CD14-positive monocyte (primary cell): ENCODE results near the gene ACSS2. TPM values are rescaled to one million over a fixed set of nuclear protein-coding genes. Genes with fewer than 3 reads are reported as not detected.

Experiments
- DNase-seq, 3 donors: peaks; one replicate each; pipeline ENCODE4 v3.0.0-alpha.2; 2011 to 2022
- H2AFZ ChIP-seq: 2 replicates; pipeline ENCODE4 v1.6.0; 2012; ENCODE audit warnings: mild to moderate bottlenecking, low read depth, low read length, inconsistent platforms; ENCODE audit not compliant: insufficient read depth, poor library complexity, severe bottlenecking
- H3K27ac ChIP-seq, 2 donors: 1 replicate in 1 of 2; 2 replicates in 1 of 2; pipeline ENCODE4 v1.5.1; 2012 to 2013; ENCODE audit warnings: low read length in 2 of 2, control low read depth in 1 of 2, inconsistent platforms in 1 of 2, low read depth in 1 of 2, mild to moderate bottlenecking in 1 of 2
- H3K27me3 ChIP-seq, 2 donors: one replicate each; pipeline versions ENCODE4 v1.6.0 to v1.6.1; 2011 to 2013; ENCODE audit warnings: low read length in 2 of 2; ENCODE audit not compliant: control insufficient read depth in 2 of 2, insufficient read depth in 2 of 2
- H3K36me3 ChIP-seq, 2 donors: replicated peaks in 1 of 2; 1 replicate in 1 of 2; 2 replicates in 1 of 2; pipeline versions ENCODE4 v1.5.1 to v1.6.1; 2012 to 2013; ENCODE audit warnings: low read length in 2 of 2, control low read depth in 1 of 2, inconsistent platforms in 1 of 2, mild to moderate bottlenecking in 1 of 2; ENCODE audit not compliant: insufficient read depth in 2 of 2, control insufficient read depth in 1 of 2
- H3K4me1 ChIP-seq, 2 donors: 1 replicate in 1 of 2; 2 replicates in 1 of 2; pipeline versions ENCODE4 v1.5.1 to v1.6.1; 2012 to 2013; ENCODE audit warnings: low read length in 2 of 2, control low read depth in 1 of 2, inconsistent platforms in 1 of 2, mild to moderate bottlenecking in 1 of 2, moderate library complexity in 1 of 2; ENCODE audit not compliant: insufficient read depth in 2 of 2, control insufficient read depth in 1 of 2
- H3K4me2 ChIP-seq: replicated peaks from 2 replicates; pipeline ENCODE3; 2012; ENCODE audit warnings: low read length, moderate library complexity, mild to moderate bottlenecking; ENCODE audit not compliant: poor library complexity, severe bottlenecking; ENCODE audit errors: extremely low read depth
- H3K4me3 ChIP-seq, 3 experiments: fragments of 200-600 bp in 1 of 3; sonication (generic) in 1 of 3; replicated peaks in 1 of 3; 1 replicate in 2 of 3; 2 replicates in 1 of 3; pipeline ENCODE4 v1.5.1; 2011 to 2013; ENCODE audit warnings: low read length in 3 of 3, mild to moderate bottlenecking in 3 of 3, control low read depth in 2 of 3, low read depth in 2 of 3, inconsistent platforms in 1 of 3, moderate library complexity in 1 of 3
- H3K79me2 ChIP-seq: 2 replicates; pipeline ENCODE4 v1.6.0; 2012; ENCODE audit warnings: mild to moderate bottlenecking, control low read depth, inconsistent platforms, low read length, moderate library complexity; ENCODE audit not compliant: insufficient read depth
- H3K9ac ChIP-seq: 2 replicates; pipeline ENCODE4 v1.6.0; 2017; ENCODE audit warnings: low read length, mild to moderate bottlenecking; ENCODE audit not compliant: insufficient read depth, poor library complexity, severe bottlenecking
- H3K9me3 ChIP-seq, 2 donors: replicated peaks in 1 of 2; 1 replicate in 1 of 2; 2 replicates in 1 of 2; pipeline versions ENCODE4 v1.5.1 to v1.6.1; 2012 to 2013; ENCODE audit warnings: low read length in 2 of 2, control low read depth in 1 of 2; ENCODE audit not compliant: control insufficient read depth in 1 of 2, insufficient read depth in 1 of 2
- H4K20me1 ChIP-seq: 2 replicates; pipeline ENCODE4 v1.6.0; 2012; ENCODE audit warnings: mild to moderate bottlenecking, low read length, control low read depth, moderate library complexity; ENCODE audit not compliant: insufficient read depth
- H3K27ac Mint-ChIP-seq, 7 donors: one replicate each; pipeline ENCODE4 v1.8.0; 2020; ENCODE audit warnings: mild to moderate bottlenecking in 7 of 7, mixed read lengths in 7 of 7, moderate library complexity in 6 of 7, inconsistent platforms in 2 of 7
- H3K27me3 Mint-ChIP-seq, 3 donors: one replicate each; pipeline ENCODE4 v1.8.0; 2021 to 2022; ENCODE audit warnings: low read depth in 3 of 3, mild to moderate bottlenecking in 3 of 3, mixed read lengths in 3 of 3, moderate library complexity in 3 of 3, inconsistent platforms in 1 of 3
- H3K36me3 Mint-ChIP-seq, 2 donors: one replicate each; pipeline ENCODE4 v1.8.0; 2020; ENCODE audit warnings: mixed read lengths in 2 of 2, inconsistent platforms in 1 of 2, mild to moderate bottlenecking in 1 of 2
- H3K4me1 Mint-ChIP-seq: one replicate; pipeline ENCODE4 v1.8.0; 2020; ENCODE audit warnings: mild to moderate bottlenecking, mixed read lengths
- H3K4me3 Mint-ChIP-seq, 2 donors: one replicate each; pipeline ENCODE4 v1.8.0; 2020; ENCODE audit warnings: mild to moderate bottlenecking in 2 of 2, mixed read lengths in 2 of 2, moderate library complexity in 1 of 2
- H3K9me3 Mint-ChIP-seq, 7 donors: one replicate each; pipeline ENCODE4 v1.8.0; 2020 to 2022; ENCODE audit warnings: mixed read lengths in 7 of 7, mild to moderate bottlenecking in 6 of 7, moderate library complexity in 6 of 7, inconsistent platforms in 2 of 7
- CTCF ChIP-seq: fragments of 200-600 bp; IDR thresholded peaks from one replicate; pipeline ENCODE4 v1.8.0; 2022; ENCODE audit warnings: antibody characterized with exemption, mild to moderate bottlenecking
- WGBS: methylation state at CpG from one replicate; pipeline ENCODE4 v1.1.5; 2013; ENCODE audit warnings: missing lambda C conversion rate; ENCODE audit not compliant: insufficient coverage; 5-methylcytosine and 5-hydroxymethylcytosine counted together
- intact Hi-C, 2 donors: fragments of 100-400 bp; cut with micrococcal nuclease; formaldehyde crosslinking; loops; one replicate each; pipeline versions ENCODE4 v1.15.0 to v1.15.1; 2023
- polyA plus RNA-seq, 3 donors: library from polyadenylated mRNA; depleted of rRNA in 1 of 3; unstranded in 2 of 3; stranded (reverse) in 1 of 3; fragments of 300-500 nt in 2 of 3; fragments of >200 nt in 1 of 3; fragmentation: Illumina TruSeq in 2 of 3; gene quantifications; 1 replicate in 2 of 3; 2 replicates in 1 of 3; pipeline ENCODE4 v1.2.3, GENCODE V29; 2012 to 2021

The ACSS2 gene
- polyA plus RNA-seq, 3 donors = 37.7 to 67.2 (median 48.4) TPM

DNA sequence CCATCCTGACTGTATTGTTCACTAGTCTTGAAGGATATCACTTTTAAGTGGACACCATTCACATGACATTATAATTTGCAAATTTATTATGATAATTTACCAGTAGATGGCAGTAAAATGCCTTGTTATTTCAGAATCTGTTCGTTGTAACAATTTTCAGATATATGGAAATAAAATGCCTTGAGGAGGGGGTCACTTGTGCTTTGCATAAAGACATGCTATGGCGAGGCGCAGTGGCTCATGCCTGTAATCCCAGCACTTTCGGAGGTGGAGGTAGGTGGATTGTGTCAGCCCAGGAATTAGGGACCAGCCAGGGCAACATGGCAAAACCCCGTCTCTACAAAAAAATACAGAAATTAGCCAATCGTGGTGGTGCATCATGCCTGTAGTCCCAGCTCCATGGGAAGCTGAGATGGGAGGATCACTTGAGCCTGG, 41.9 kb upstream of the ACSS2 start:
- Histone ChIP-seq H3K79me2 (no peaks in the 10 kb centered on the region), H4K20me1 (no peaks in the 10 kb centered on the region), H3K4me3 (no peak overlapping the region), H3K27me3 (no peaks in the 10 kb centered on the region), H3K27ac (no peak overlapping the region), H3K4me1 (peaks cover 11% of the 10 kb centered on the region in 2 donors), H3K4me2 (no peak overlapping the region), H3K36me3 (no peaks in the 10 kb centered on the region), H2AFZ (no peak overlapping the region), H3K9me3 (no peaks in the 10 kb centered on the region), H3K9ac (no peak overlapping the region)
- Mint-ChIP-seq H3K27me3 (peaks cover 2 to 5% (median 4%) of the 10 kb centered on the region in 3 donors), H3K9me3 (no peaks in the 10 kb centered on the region), H3K27ac (peak overlapping the region in 2 of 7 donors; percentile 63 to 70), H3K4me1 (peaks cover 9% of the 10 kb centered on the region), H3K36me3 (no peaks in the 10 kb centered on the region), H3K4me3 (no peak overlapping the region)
- WGBS = no CpG with 5 or more reads among the region's 6 CpGs
- peak; percentile 20 to 54 (median 24) for DNase-seq
- intact Hi-C loops = loop anchor here (5.0 kb wide), 4 partner anchors 38 to 373 kb away; partner anchors contain the start of genes GGT7 (in 1 of the 2) and TRPC4AP (in 1 of the 2)
- peak; percentile 63 for TF ChIP-seq CTCF

- WGBS = 91% methylated on average over 1 of the region's 2 CpGs
- no peaks in the 10 kb centered on the region for H3K27me3 ChIP-seq
- H3K36me3 ChIP-seq = no peaks in the 10 kb centered on the region
- no peaks in the 10 kb centered on the region for H3K36me3 Mint-ChIP-seq
- H3K27me3 Mint-ChIP-seq = peaks cover 0 to 4% (median 1%) of the 10 kb centered on the region in 3 donors
- no peak for DNase-seq
- intact Hi-C loops = no loop called here
- H3K9ac ChIP-seq = no peak overlapping the region
- no peaks in the 10 kb centered on the region for H3K79me2 ChIP-seq
- TF ChIP-seq CTCF = no peak
- H3K9me3 Mint-ChIP-seq = peaks cover 0 to 1% (median 0%) of the 10 kb centered on the region in 7 donors
- no peak overlapping the region for H2AFZ ChIP-seq
- H3K4me1 ChIP-seq = no peaks in the 10 kb centered on the region
- H3K4me3 ChIP-seq = no peak overlapping the region
- H3K27ac ChIP-seq = no peak overlapping the region
- H3K4me1 Mint-ChIP-seq = no peaks in the 10 kb centered on the region
- H3K9me3 ChIP-seq = no peaks in the 10 kb centered on the region
- H3K27ac Mint-ChIP-seq = no peak overlapping the region
- no peak overlapping the region for H3K4me3 Mint-ChIP-seq
- no peaks in the 10 kb centered on the region for H4K20me1 ChIP-seq
- H3K4me2 ChIP-seq = no peak overlapping the region
These were observed 34.3 kb upstream of the ACSS2 start for GRCh38 chr20:34842143-34842542.
